ENCODE data around the gene RHBDF2. TPM values are rescaled to one million over a fixed set of nuclear protein-coding genes. Genes with fewer than 3 reads are reported as not detected.

The RHBDF2 gene
- total RNA-seq, 5 donors from 2014 or later (not counting 1 experiment from before 2014, with no cell fraction given), result 35.2 to 99.0 (median 74.0) TPM

- CTCF ChIA-PET, result interaction anchor here in 1 of 2 donors (0.6 kb wide), 1 partner anchor 13 kb away, joined by 3 read pairs; no protein-coding TSS in a partner anchor
- Histone ChIP-seq H3K9me3 (no peaks in the 10 kb centered on the region), H3K27me3 (replicated peaks in 1 of 2; ENCODE audit: control insufficient read depth in 2 of 2, extremely low read depth in 1 of 2, insufficient read depth in 2 of 2, low read length in 1 of 2) (no peaks in the 10 kb centered on the region), H3K4me3 (ENCODE audit: control insufficient read depth in 1 of 2, extremely low read depth in 1 of 2, low read length in 1 of 2) (no peak overlapping the region), H3K36me3 (ENCODE audit: control insufficient read depth in 2 of 2, extremely low read depth in 1 of 2, insufficient read depth in 1 of 2, low read length in 1 of 2) (peaks cover 0 to 9% of the 10 kb centered on the region in 2 donors), H3K27ac (ENCODE audit: low read length) (no peak overlapping the region), H3K4me1 (ENCODE audit: control insufficient read depth in 1 of 2, extremely low read depth in 1 of 2, insufficient read depth in 2 of 2, low read length in 2 of 2) (peaks cover 11 to 65% of the 10 kb centered on the region in 2 experiments)
- DNase-seq (no peak), ATAC-seq (replicated peaks in 1 of 4) (no peak)
- no peak overlapping the region for H3K4me3 Mint-ChIP-seq
- H3K4me1 Mint-ChIP-seq, result peaks cover 28 to 55% (median 37%) of the 10 kb centered on the region in 3 donors
- H3K27ac Mint-ChIP-seq, result no peak overlapping the region
- H3K27me3 Mint-ChIP-seq, result no peaks in the 10 kb centered on the region
- H3K9me3 Mint-ChIP-seq, result no peaks in the 10 kb centered on the region
- WGBS (ENCODE audit: insufficient coverage), result 93% methylated on average over 10 of the region's 10 CpGs
- POLR2A ChIA-PET, result no interaction called here
- H3K36me3 Mint-ChIP-seq, result no peaks in the 10 kb centered on the region
Observed at GRCh38 chr17:76490112-76490710, 11.0 kb downstream of the RHBDF2 start.

- Mint-ChIP-seq H3K4me3 (no peak overlapping the region), H3K27me3 (no peaks in the 10 kb centered on the region), H3K27ac (no peak overlapping the region), H3K4me1 (peaks cover 13 to 36% (median 23%) of the 10 kb centered on the region in 3 donors), H3K36me3 (peaks cover 5% of the 10 kb centered on the region), H3K9me3 (no peaks in the 10 kb centered on the region)
- Histone ChIP-seq H3K9me3 (no peaks in the 10 kb centered on the region), H3K4me1 (ENCODE audit: control insufficient read depth in 1 of 2, extremely low read depth in 1 of 2, insufficient read depth in 2 of 2, low read length in 2 of 2) (peaks cover 8 to 39% of the 10 kb centered on the region in 2 experiments), H3K4me3 (ENCODE audit: control insufficient read depth in 1 of 2, extremely low read depth in 1 of 2, low read length in 1 of 2) (no peak overlapping the region), H3K36me3 (ENCODE audit: control insufficient read depth in 2 of 2, extremely low read depth in 1 of 2, insufficient read depth in 1 of 2, low read length in 1 of 2) (peaks cover 0 to 5% of the 10 kb centered on the region in 2 donors), H3K27me3 (replicated peaks in 1 of 2; ENCODE audit: control insufficient read depth in 2 of 2, extremely low read depth in 1 of 2, insufficient read depth in 2 of 2, low read length in 1 of 2) (no peaks in the 10 kb centered on the region), H3K27ac (ENCODE audit: low read length) (no peak overlapping the region)
- WGBS (ENCODE audit: insufficient coverage), result 97% methylated on average over 19 of the region's 22 CpGs
- ATAC-seq (replicated peaks in 1 of 4) (no peak), DNase-seq (no peak)
- ChIA-PET CTCF (interaction anchor here in 1 of 2 donors (0.6 kb wide), 1 partner anchor 178 kb away, joined by 3 read pairs; no protein-coding TSS in a partner anchor), POLR2A (no interaction called here)
Observed at GRCh38 chr17:76487451-76488192, 13.6 kb downstream of the RHBDF2 start.

GRCh38 chr17:76485569-76485968 is 15.7 kb downstream of the RHBDF2 start:
- H3K27ac Mint-ChIP-seq, result no peak overlapping the region
- H3K9me3 ChIP-seq, result no peaks in the 10 kb centered on the region
- peaks cover 9% of the 10 kb centered on the region for H3K36me3 Mint-ChIP-seq
- ChIA-PET CTCF (interaction anchor here (0.6 kb wide), 2 partner anchors 135 to 1436 kb away, joined by 6 read pairs; no protein-coding TSS in a partner anchor), POLR2A (interaction anchor here in 1 of 2 donors (0.6 kb wide), 1 partner anchor 37 kb away, joined by 8 read pairs; no protein-coding TSS in a partner anchor)
- no peak overlapping the region for H3K4me3 ChIP-seq (ENCODE audit: control insufficient read depth in 1 of 2, extremely low read depth in 1 of 2, low read length in 1 of 2)
- no peaks in the 10 kb centered on the region for H3K27me3 ChIP-seq (replicated peaks in 1 of 2; ENCODE audit: control insufficient read depth in 2 of 2, extremely low read depth in 1 of 2, insufficient read depth in 2 of 2, low read length in 1 of 2)
- peaks cover 0 to 10% of the 10 kb centered on the region in 2 donors for H3K36me3 ChIP-seq (ENCODE audit: control insufficient read depth in 2 of 2, extremely low read depth in 1 of 2, insufficient read depth in 1 of 2, low read length in 1 of 2)
- H3K4me3 Mint-ChIP-seq, result no peak overlapping the region
- H3K4me1 Mint-ChIP-seq, result peaks cover 5 to 22% (median 6%) of the 10 kb centered on the region in 3 donors
- no peaks in the 10 kb centered on the region for H3K27me3 Mint-ChIP-seq
- WGBS (ENCODE audit: insufficient coverage), result 66% methylated on average over 9 of the region's 11 CpGs
- peaks cover 0 to 26% of the 10 kb centered on the region in 2 experiments for H3K4me1 ChIP-seq (ENCODE audit: control insufficient read depth in 1 of 2, extremely low read depth in 1 of 2, insufficient read depth in 2 of 2, low read length in 2 of 2)
- no peaks in the 10 kb centered on the region for H3K9me3 Mint-ChIP-seq
- DNase-seq, result no peak
- no peak for ATAC-seq (replicated peaks in 1 of 4)
- no peak overlapping the region for H3K27ac ChIP-seq (ENCODE audit: low read length)

GRCh38 chr17:76484228-76484725 is 16.9 kb downstream of the RHBDF2 start:
- Mint-ChIP-seq H3K4me3 (no peak overlapping the region), H3K27me3 (no peaks in the 10 kb centered on the region), H3K36me3 (peaks cover 12% of the 10 kb centered on the region), H3K27ac (peak overlapping the region in 1 of 2 donors; percentile 16), H3K4me1 (peaks cover 3 to 16% (median 7%) of the 10 kb centered on the region in 3 donors), H3K9me3 (no peaks in the 10 kb centered on the region)
- ATAC-seq (replicated peaks in 1 of 4) (no peak), DNase-seq (no peak)
- H3K27me3 ChIP-seq (replicated peaks in 1 of 2; ENCODE audit: control insufficient read depth in 2 of 2, extremely low read depth in 1 of 2, insufficient read depth in 2 of 2, low read length in 1 of 2), result no peaks in the 10 kb centered on the region
- no peak overlapping the region for H3K4me3 ChIP-seq (ENCODE audit: control insufficient read depth in 1 of 2, extremely low read depth in 1 of 2, low read length in 1 of 2)
- no peak overlapping the region for H3K27ac ChIP-seq (ENCODE audit: low read length)
- peaks cover 0 to 15% of the 10 kb centered on the region in 2 donors for H3K36me3 ChIP-seq (ENCODE audit: control insufficient read depth in 2 of 2, extremely low read depth in 1 of 2, insufficient read depth in 1 of 2, low read length in 1 of 2)
- peaks cover 0 to 13% of the 10 kb centered on the region in 2 experiments for H3K4me1 ChIP-seq (ENCODE audit: control insufficient read depth in 1 of 2, extremely low read depth in 1 of 2, insufficient read depth in 2 of 2, low read length in 2 of 2)
- CTCF ChIA-PET, result no interaction called here
- H3K9me3 ChIP-seq, result no peaks in the 10 kb centered on the region
- POLR2A ChIA-PET, result no interaction called here
- WGBS (ENCODE audit: insufficient coverage), result 88% methylated on average over 9 of the region's 11 CpGs

GRCh38 chr17:76481071-76481655 is 20.1 kb downstream of the RHBDF2 start:
- no peak overlapping the region for H3K4me3 Mint-ChIP-seq
- no peaks in the 10 kb centered on the region for H3K27me3 ChIP-seq (replicated peaks in 1 of 2; ENCODE audit: control insufficient read depth in 2 of 2, extremely low read depth in 1 of 2, insufficient read depth in 2 of 2, low read length in 1 of 2)
- peaks cover 0 to 8% of the 10 kb centered on the region in 2 experiments for H3K4me1 ChIP-seq (ENCODE audit: control insufficient read depth in 1 of 2, extremely low read depth in 1 of 2, insufficient read depth in 2 of 2, low read length in 2 of 2)
- CTCF ChIA-PET, result no interaction called here
- POLR2A ChIA-PET, result no interaction called here
- peaks cover 8 to 30% of the 10 kb centered on the region in 2 donors for H3K36me3 ChIP-seq (ENCODE audit: control insufficient read depth in 2 of 2, extremely low read depth in 1 of 2, insufficient read depth in 1 of 2, low read length in 1 of 2)
- DNase-seq (peak in 1 of 35 experiments; percentile 22), ATAC-seq (replicated peaks in 1 of 4) (peak in 1 of 4 experiments; percentile 14)
- H3K27ac ChIP-seq (ENCODE audit: low read length), result no peak overlapping the region
- H3K4me1 Mint-ChIP-seq, result peaks cover 3 to 16% (median 7%) of the 10 kb centered on the region in 3 donors
- no peak overlapping the region for H3K27ac Mint-ChIP-seq
- H3K4me3 ChIP-seq (ENCODE audit: control insufficient read depth in 1 of 2, extremely low read depth in 1 of 2, low read length in 1 of 2), result no peak overlapping the region
- H3K9me3 Mint-ChIP-seq, result no peaks in the 10 kb centered on the region
- no peaks in the 10 kb centered on the region for H3K9me3 ChIP-seq
- H3K36me3 Mint-ChIP-seq, result peaks cover 21% of the 10 kb centered on the region
- 73% methylated on average over 18 of the region's 21 CpGs for WGBS (ENCODE audit: insufficient coverage)
- H3K27me3 Mint-ChIP-seq, result no peaks in the 10 kb centered on the region

GRCh38 chr17:76480632-76481031 is 20.6 kb downstream of the RHBDF2 start:
- peak in 3 of 35 experiments; percentile 13 to 23 (median 17) for DNase-seq
- ChIA-PET POLR2A (no interaction called here), CTCF (no interaction called here)
- H3K36me3 Mint-ChIP-seq, result peaks cover 22% of the 10 kb centered on the region
- no peaks in the 10 kb centered on the region for H3K27me3 ChIP-seq (replicated peaks in 1 of 2; ENCODE audit: control insufficient read depth in 2 of 2, extremely low read depth in 1 of 2, insufficient read depth in 2 of 2, low read length in 1 of 2)
- H3K4me3 Mint-ChIP-seq, result peak overlapping the region in 1 of 3 donors; percentile 1
- peaks cover 3 to 15% (median 7%) of the 10 kb centered on the region in 3 donors for H3K4me1 Mint-ChIP-seq
- no peak overlapping the region for H3K27ac ChIP-seq (ENCODE audit: low read length)
- no peaks in the 10 kb centered on the region for H3K9me3 ChIP-seq
- ATAC-seq (replicated peaks in 1 of 4), result peak in 3 of 4 experiments; percentile 43 to 79 (median 45)
- no peaks in the 10 kb centered on the region for H3K9me3 Mint-ChIP-seq
- H3K27me3 Mint-ChIP-seq, result no peaks in the 10 kb centered on the region
- no peak overlapping the region for H3K27ac Mint-ChIP-seq
- H3K4me3 ChIP-seq (ENCODE audit: control insufficient read depth in 1 of 2, extremely low read depth in 1 of 2, low read length in 1 of 2), result no peak overlapping the region
- peaks cover 0 to 8% of the 10 kb centered on the region in 2 experiments for H3K4me1 ChIP-seq (ENCODE audit: control insufficient read depth in 1 of 2, extremely low read depth in 1 of 2, insufficient read depth in 2 of 2, low read length in 2 of 2)
- H3K36me3 ChIP-seq (ENCODE audit: control insufficient read depth in 2 of 2, extremely low read depth in 1 of 2, insufficient read depth in 1 of 2, low read length in 1 of 2), result peaks cover 8 to 30% of the 10 kb centered on the region in 2 donors
- WGBS (ENCODE audit: insufficient coverage), result 71% methylated on average over 10 of the region's 15 CpGs

All from T-cell (primary cell).